ENCODE measurements around the gene WWC1.
A peak's percentile ranks its signal among the peaks of the same experiment; 100 is the strongest.

The WWC1 gene

DNA sequence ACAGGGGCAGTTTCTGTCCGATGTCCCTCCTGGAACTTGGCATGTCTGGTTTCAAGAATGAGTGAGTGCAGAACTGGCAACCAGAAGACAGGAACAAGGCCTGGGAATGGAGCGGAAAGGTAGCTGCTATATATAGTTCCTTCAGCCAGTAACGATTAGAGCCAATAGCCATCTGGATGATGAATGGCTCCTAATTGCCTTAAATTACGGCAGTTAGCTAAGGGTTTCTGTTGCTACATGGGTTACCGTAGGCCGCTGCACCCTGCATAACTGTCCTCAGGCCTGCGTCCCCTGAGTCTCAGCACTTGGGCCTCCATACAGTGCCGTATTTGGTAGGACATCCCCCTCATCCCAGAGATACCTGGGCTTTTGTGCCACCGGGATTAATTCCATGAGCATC lies 29.4 kb downstream of the WWC1 start:
- Histone ChIP-seq H3K27me3 (ENCODE audit: control insufficient read depth, insufficient read depth, low read length) (no peaks in the 10 kb centered on the region), H3K9ac (ENCODE audit: low read length) (no peak overlapping the region), H3K4me3 (ENCODE audit: low read depth, low read length) (no peak overlapping the region), H3K27ac (ENCODE audit: low read depth, low read length) (no peak overlapping the region), H3K4me1 (ENCODE audit: control insufficient read depth, insufficient read depth, low read length) (peaks cover 31% of the 10 kb centered on the region), H3K36me3 (ENCODE audit: control insufficient read depth, insufficient read depth, low read length) (no peaks in the 10 kb centered on the region), H3K9me3 (ENCODE audit: control insufficient read depth, insufficient read depth, low read depth, low read length) (no peaks in the 10 kb centered on the region)

DNA sequence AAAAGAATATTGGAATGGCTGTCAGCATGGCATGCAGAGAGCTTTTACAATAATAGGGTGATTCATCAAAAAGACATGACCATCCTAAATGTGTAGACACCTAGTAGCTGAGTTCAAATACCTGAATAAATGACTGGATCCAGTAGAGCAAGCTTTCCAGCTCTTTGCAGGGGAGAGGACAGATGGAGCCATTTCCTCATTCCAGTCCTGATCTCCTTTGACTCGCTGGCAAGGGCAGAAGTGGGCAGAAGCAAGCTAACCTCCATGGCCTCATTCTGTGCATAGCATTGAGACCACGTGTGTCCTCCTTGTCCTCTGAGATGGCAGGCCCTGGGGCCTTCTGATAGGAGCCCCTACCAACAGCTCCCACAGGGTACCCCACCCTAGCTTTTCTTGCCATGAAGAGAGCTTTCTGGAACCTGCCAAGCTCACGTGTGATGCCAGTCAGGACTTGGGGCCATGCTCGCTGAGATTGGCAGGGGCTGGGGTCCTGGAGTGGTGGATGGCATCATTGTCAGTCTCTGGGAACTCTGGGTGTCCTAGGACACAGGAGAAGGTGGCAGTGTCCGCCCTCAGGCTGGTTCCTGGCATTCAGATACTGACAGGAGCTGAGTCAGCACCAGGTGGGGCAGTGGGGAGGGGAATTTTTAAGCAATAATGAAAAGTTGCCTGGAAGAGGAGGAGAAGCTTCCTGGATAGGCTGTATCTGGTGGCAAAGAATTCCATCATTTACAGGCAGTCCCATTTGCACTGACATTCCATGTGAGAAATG lies 33.6 kb downstream of the WWC1 start:
- Histone ChIP-seq H3K27ac (ENCODE audit: low read depth, low read length) (no peak overlapping the region), H3K27me3 (ENCODE audit: control insufficient read depth, insufficient read depth, low read length) (no peaks in the 10 kb centered on the region), H3K9me3 (ENCODE audit: control insufficient read depth, insufficient read depth, low read depth, low read length) (no peaks in the 10 kb centered on the region), H3K36me3 (ENCODE audit: control insufficient read depth, insufficient read depth, low read length) (no peaks in the 10 kb centered on the region), H3K9ac (ENCODE audit: low read length) (no peak overlapping the region), H3K4me1 (ENCODE audit: control insufficient read depth, insufficient read depth, low read length) (peaks cover 46% of the 10 kb centered on the region), H3K4me3 (ENCODE audit: low read depth, low read length) (no peak overlapping the region)

DNA sequence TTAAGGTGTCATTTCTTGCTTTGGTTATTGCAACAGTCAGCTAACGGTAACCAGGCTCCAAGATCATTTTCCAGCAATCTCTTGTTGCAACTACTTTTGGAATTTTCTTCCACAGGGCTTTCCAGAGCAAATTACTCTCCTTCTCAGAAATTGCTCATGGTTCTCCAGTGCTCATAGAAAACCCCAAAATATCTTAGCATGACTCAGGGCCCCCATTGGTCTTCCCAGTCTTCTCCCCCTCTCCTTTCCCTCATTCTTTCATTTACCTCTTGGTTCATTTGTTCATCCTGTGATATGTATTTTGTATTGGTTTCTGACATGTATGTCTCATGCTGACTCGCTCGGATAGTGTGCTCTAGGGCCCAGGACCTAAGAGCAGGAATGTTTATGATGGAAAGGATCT lies 35.6 kb downstream of the WWC1 start:
- no peaks in the 10 kb centered on the region for H3K27me3 ChIP-seq (ENCODE audit: control insufficient read depth, insufficient read depth, low read length)
- no peak overlapping the region for H3K9ac ChIP-seq (ENCODE audit: low read length)
- no peaks in the 10 kb centered on the region for H3K36me3 ChIP-seq (ENCODE audit: control insufficient read depth, insufficient read depth, low read length)
- H3K4me1 ChIP-seq (ENCODE audit: control insufficient read depth, insufficient read depth, low read length), result peaks cover 54% of the 10 kb centered on the region
- H3K9me3 ChIP-seq (ENCODE audit: control insufficient read depth, insufficient read depth, low read depth, low read length), result no peaks in the 10 kb centered on the region
- no peak overlapping the region for H3K4me3 ChIP-seq (ENCODE audit: low read depth, low read length)
- H3K27ac ChIP-seq (ENCODE audit: low read depth, low read length), result no peak overlapping the region

DNA sequence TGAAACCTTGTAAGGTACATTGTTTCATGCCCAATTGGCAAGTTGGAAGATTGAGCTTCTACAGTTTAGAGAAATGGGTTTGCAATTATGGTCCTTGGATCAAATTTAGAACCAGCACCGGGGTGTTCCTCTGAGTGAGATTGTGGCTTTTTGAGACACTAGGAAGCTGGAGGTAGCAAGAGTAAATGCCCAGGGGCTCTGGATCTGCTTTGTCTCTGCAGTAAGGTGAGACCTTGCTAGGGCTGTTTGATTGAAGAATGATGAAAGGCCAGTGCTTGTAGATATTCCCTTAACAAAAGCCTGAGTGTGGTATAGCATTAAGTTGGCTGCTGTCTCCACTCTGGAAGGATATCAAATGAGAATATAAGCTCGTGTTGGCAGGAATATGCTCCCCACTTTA lies 36.0 kb downstream of the WWC1 start:
- Histone ChIP-seq H3K4me3 (ENCODE audit: low read depth, low read length) (no peak overlapping the region), H3K9me3 (ENCODE audit: control insufficient read depth, insufficient read depth, low read depth, low read length) (no peaks in the 10 kb centered on the region), H3K9ac (ENCODE audit: low read length) (no peak overlapping the region), H3K27me3 (ENCODE audit: control insufficient read depth, insufficient read depth, low read length) (no peaks in the 10 kb centered on the region), H3K27ac (ENCODE audit: low read depth, low read length) (no peak overlapping the region), H3K4me1 (ENCODE audit: control insufficient read depth, insufficient read depth, low read length) (peaks cover 54% of the 10 kb centered on the region), H3K36me3 (ENCODE audit: control insufficient read depth, insufficient read depth, low read length) (no peaks in the 10 kb centered on the region)

DNA sequence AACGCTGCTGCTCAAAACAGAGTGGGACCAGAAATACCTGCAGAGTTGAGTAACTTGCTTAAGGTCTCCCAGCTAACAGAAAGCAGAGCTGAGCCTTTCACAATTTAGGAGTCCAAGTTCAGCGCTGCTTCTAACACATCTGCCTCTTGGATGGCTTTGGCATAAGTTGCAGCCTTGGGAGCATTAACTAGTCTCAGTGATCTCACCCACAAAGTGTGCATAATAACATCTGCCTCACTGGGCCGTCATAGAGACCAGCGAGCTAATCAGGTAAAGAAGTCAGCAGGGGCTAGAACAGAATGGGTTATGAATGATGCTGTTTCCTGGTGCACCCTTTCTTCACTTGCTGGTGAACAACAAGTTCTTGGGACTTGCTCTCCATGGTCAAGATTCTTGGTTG lies 36.5 kb downstream of the WWC1 start:
- Histone ChIP-seq H3K9me3 (ENCODE audit: control insufficient read depth, insufficient read depth, low read depth, low read length) (no peaks in the 10 kb centered on the region), H3K9ac (ENCODE audit: low read length) (no peak overlapping the region), H3K27me3 (ENCODE audit: control insufficient read depth, insufficient read depth, low read length) (no peaks in the 10 kb centered on the region), H3K4me1 (ENCODE audit: control insufficient read depth, insufficient read depth, low read length) (peaks cover 55% of the 10 kb centered on the region), H3K27ac (ENCODE audit: low read depth, low read length) (no peak overlapping the region), H3K36me3 (ENCODE audit: control insufficient read depth, insufficient read depth, low read length) (no peaks in the 10 kb centered on the region), H3K4me3 (ENCODE audit: low read depth, low read length) (no peak overlapping the region)

DNA sequence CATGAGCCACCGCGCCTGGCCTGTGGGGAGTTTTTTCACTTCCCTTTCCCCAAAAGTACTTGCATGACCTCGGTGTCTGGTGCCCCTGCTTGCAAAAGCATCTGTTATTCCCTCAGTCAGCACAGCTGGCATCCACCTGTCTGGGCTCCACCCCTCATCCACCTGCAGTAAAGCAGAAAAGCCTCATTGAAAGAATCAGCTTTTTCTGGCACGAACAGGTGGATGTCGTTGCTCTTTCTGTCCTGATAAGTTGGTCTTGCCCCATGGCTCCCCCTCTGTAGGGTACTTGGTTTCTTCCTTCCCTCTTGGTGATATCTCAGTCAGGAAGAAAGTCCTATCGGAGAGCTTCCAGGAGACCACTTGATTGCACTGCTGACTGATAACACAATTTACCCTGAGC lies 37.4 kb downstream of the WWC1 start:
- H3K9me3 ChIP-seq (ENCODE audit: control insufficient read depth, insufficient read depth, low read depth, low read length), result no peaks in the 10 kb centered on the region
- no peaks in the 10 kb centered on the region for H3K27me3 ChIP-seq (ENCODE audit: control insufficient read depth, insufficient read depth, low read length)
- H3K4me3 ChIP-seq (ENCODE audit: low read depth, low read length), result peak overlapping the region; percentile 46; the same call in 1 of the 2 replicates
- no peaks in the 10 kb centered on the region for H3K36me3 ChIP-seq (ENCODE audit: control insufficient read depth, insufficient read depth, low read length)
- peak overlapping the region; percentile 17; the same call in 1 of the 2 replicates for H3K27ac ChIP-seq (ENCODE audit: low read depth, low read length)
- H3K9ac ChIP-seq (ENCODE audit: low read length), result peak overlapping the region; percentile 32
- H3K4me1 ChIP-seq (ENCODE audit: control insufficient read depth, insufficient read depth, low read length), result peaks cover 63% of the 10 kb centered on the region

DNA sequence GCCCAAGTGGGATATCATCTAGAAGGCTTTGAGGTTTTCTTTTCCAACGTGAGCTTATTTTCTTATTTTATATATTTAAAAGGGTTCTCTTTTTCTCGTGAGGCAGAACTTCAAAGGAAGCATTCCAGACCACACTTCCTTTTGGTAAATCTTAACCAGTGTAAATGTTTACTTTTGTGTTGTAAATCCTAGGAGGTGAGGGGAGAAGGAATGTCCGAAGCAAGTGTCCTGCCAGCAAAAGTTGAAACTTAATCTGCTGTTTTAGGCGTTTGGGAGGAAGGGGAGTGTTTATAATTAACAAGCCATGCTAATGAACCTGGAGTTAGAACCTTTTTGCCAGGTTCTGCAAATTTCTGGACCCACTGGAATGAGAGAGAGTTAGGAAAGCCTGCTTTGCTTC lies 37.9 kb downstream of the WWC1 start:
- H3K9me3 ChIP-seq (ENCODE audit: control insufficient read depth, insufficient read depth, low read depth, low read length), result no peaks in the 10 kb centered on the region
- H3K27me3 ChIP-seq (ENCODE audit: control insufficient read depth, insufficient read depth, low read length), result no peaks in the 10 kb centered on the region
- H3K27ac ChIP-seq (ENCODE audit: low read depth, low read length), result peak overlapping the region; percentile 60; the same call in 1 of the 2 replicates
- H3K36me3 ChIP-seq (ENCODE audit: control insufficient read depth, insufficient read depth, low read length), result no peaks in the 10 kb centered on the region
- peaks cover 67% of the 10 kb centered on the region for H3K4me1 ChIP-seq (ENCODE audit: control insufficient read depth, insufficient read depth, low read length)
- H3K4me3 ChIP-seq (ENCODE audit: low read depth, low read length), result peak overlapping the region; percentile 46
- H3K9ac ChIP-seq (ENCODE audit: low read length), result peak overlapping the region; percentile 58

DNA sequence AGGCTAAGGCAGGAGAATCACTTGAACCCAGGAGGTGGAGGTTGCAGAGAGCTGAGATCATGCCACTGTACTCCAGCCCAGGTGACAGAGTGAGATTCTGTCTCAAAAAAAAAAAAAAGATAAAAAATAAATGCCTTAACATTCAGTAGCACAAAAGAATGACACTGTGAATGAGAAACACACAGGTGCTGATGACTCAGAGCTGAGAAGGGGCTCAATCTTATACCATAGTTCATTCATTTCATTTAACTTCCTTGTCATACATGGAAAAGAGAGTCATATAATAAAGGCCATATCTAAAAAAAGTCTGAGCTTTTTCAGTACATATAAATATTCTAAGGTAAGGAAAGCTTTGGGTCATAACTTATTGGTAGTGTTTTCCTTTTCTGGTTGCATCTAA lies 40.6 kb downstream of the WWC1 start:
- Histone ChIP-seq H3K27ac (ENCODE audit: low read depth, low read length) (no peak overlapping the region), H3K9me3 (ENCODE audit: control insufficient read depth, insufficient read depth, low read depth, low read length) (no peaks in the 10 kb centered on the region), H3K36me3 (ENCODE audit: control insufficient read depth, insufficient read depth, low read length) (no peaks in the 10 kb centered on the region), H3K9ac (ENCODE audit: low read length) (no peak overlapping the region), H3K4me1 (ENCODE audit: control insufficient read depth, insufficient read depth, low read length) (peaks cover 69% of the 10 kb centered on the region), H3K27me3 (ENCODE audit: control insufficient read depth, insufficient read depth, low read length) (no peaks in the 10 kb centered on the region), H3K4me3 (ENCODE audit: low read depth, low read length) (no peak overlapping the region)

DNA sequence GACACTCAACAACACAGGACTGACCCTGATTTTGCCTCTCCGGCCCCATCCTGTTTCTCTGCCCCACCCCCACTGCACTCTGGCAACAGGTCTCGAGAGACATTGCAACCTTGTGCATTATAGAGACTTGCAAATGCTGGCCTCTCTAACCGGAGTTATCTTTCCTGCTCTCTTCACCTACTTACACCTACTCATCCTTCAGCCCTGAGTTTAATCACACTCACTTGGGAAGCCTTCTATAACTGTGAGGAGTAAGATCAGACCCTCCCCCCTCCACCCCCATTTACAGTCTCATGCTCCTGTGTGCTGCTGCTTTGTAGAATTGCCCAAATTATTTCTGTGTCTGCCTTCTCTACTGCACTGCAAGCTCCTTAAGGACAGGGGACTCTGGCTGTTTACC lies 42.8 kb downstream of the WWC1 start:
- Histone ChIP-seq H3K9ac (ENCODE audit: low read length) (peak overlapping the region; percentile 3), H3K4me1 (ENCODE audit: control insufficient read depth, insufficient read depth, low read length) (peaks cover 54% of the 10 kb centered on the region), H3K27ac (ENCODE audit: low read depth, low read length) (no peak overlapping the region), H3K9me3 (ENCODE audit: control insufficient read depth, insufficient read depth, low read depth, low read length) (no peaks in the 10 kb centered on the region), H3K27me3 (ENCODE audit: control insufficient read depth, insufficient read depth, low read length) (no peaks in the 10 kb centered on the region), H3K36me3 (ENCODE audit: control insufficient read depth, insufficient read depth, low read length) (no peaks in the 10 kb centered on the region), H3K4me3 (ENCODE audit: low read depth, low read length) (peak overlapping the region; percentile 1; the same call in 1 of the 2 replicates)

DNA sequence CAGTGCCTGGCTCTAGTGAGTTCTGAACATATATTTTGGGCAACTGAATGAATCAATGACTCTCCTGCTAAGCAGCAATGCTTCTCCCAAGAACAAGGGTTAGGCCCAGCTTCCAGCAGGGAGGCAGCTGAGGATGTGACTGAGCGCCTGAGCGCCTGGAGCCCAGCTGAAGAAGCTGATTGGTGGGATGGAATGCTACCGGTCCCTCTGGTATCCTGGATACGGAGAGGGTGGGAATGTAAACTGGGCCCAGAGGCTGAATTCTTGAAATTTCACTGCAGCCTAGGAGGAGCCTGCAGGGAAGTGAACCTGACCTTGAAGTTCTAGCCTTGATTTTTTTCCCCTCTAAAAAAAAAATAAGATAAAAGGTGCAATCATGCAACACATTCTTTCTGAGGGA lies 43.2 kb downstream of the WWC1 start:
- no peak overlapping the region for H3K27ac ChIP-seq (ENCODE audit: low read depth, low read length)
- peak overlapping the region; percentile 3 for H3K9ac ChIP-seq (ENCODE audit: low read length)

DNA sequence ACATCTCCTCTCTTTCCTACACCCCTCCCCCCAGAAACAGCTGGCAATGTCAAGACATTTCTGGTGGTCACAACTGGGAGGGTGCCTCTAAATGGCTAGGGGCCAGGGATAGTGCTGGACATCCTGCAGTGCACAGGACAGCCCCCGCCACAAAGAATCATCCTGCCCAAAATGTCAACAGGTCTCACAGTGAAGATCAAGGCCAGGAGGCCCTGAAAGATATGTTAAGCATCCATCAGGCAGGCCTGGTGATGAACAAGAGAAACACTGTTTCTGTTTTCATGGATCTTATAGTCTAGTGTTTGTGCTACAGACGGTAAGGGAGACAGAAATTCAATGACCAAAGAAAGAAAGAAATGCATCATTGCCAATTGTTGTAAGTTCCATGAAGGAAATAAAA lies 45.9 kb downstream of the WWC1 start:
- Histone ChIP-seq H3K27me3 (ENCODE audit: control insufficient read depth, insufficient read depth, low read length) (no peaks in the 10 kb centered on the region), H3K27ac (ENCODE audit: low read depth, low read length) (no peak overlapping the region), H3K4me1 (ENCODE audit: control insufficient read depth, insufficient read depth, low read length) (peaks cover 33% of the 10 kb centered on the region), H3K9ac (ENCODE audit: low read length) (no peak overlapping the region), H3K4me3 (ENCODE audit: low read depth, low read length) (no peak overlapping the region), H3K9me3 (ENCODE audit: control insufficient read depth, insufficient read depth, low read depth, low read length) (no peaks in the 10 kb centered on the region), H3K36me3 (ENCODE audit: control insufficient read depth, insufficient read depth, low read length) (no peaks in the 10 kb centered on the region)

More for the DNA sequence above, 43.2 kb downstream of the WWC1 start:
- Histone ChIP-seq H3K4me1 (ENCODE audit: control insufficient read depth, insufficient read depth, low read length) (peaks cover 52% of the 10 kb centered on the region), H3K27me3 (ENCODE audit: control insufficient read depth, insufficient read depth, low read length) (no peaks in the 10 kb centered on the region), H3K36me3 (ENCODE audit: control insufficient read depth, insufficient read depth, low read length) (no peaks in the 10 kb centered on the region), H3K4me3 (ENCODE audit: low read depth, low read length) (peak overlapping the region; percentile 1; the same call in 1 of the 2 replicates), H3K9me3 (ENCODE audit: control insufficient read depth, insufficient read depth, low read depth, low read length) (no peaks in the 10 kb centered on the region)
